ENCODE measurements around the gene SCARF2.

DNA sequence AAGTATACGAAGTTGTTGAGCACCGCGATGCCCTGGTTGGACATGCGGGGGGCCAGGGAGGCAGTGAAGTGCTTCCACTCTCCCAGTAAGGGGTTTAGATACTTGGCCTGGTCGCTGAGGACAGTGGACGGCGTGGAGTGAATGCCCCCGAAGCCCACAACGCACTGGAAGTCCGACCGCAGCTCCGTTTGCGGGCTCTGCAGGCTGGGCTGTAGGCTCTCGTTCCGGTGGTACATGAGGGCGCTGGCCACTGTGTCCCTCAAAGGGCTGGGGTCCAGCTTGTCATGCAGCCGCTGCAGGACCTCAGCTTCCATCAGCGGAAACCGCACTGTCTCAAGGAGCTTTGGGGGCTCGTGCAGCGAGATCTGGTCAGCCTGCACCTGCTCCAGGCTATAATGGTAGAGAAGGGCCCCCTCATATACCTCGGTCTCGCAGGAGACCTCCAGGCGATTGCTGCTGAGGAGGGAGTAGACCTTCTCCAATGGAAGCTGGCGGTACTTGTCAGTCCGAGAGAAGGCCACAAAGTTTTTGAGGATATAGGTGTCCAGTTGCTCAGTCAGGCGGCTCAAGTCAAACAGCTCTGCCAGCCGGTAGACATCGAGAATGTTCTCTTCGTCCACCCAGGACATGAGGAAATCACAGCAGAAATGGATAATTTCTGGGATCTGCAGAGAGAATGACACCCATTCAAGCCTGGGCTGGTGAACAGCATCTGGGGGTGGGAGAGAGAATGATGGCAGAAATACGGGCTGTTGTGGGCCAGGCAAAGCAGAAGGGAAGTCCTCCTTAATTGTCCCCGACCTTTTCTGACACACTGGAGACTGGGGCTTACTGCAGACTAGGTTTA lies 27.5 kb upstream of the SCARF2 start:
- TF ChIP-seq SP1 (IDR thresholded peaks at IDR 0.05): no peak
- no peak for TF ChIP-seq ELF4 (IDR thresholded peaks at IDR 0.05)
- no peak for TF ChIP-seq SUZ12 (IDR thresholded peaks at IDR 0.05)
- TF ChIP-seq NFRKB (IDR thresholded peaks at IDR 0.05): no peak
- TF ChIP-seq FOXK2 (IDR thresholded peaks at IDR 0.05): no peak

Measured in HEK293T (cell line).